Measurements from ENCODE around the gene TNS4.
A peak's percentile ranks its signal among the peaks of the same experiment; 100 is the strongest.

Gene TNS4

GRCh38 chr17:40485851-40486521 is 15.4 kb downstream of the TNS4 start:
- DNase-seq (ENCODE audit: low read depth in 2 of 2), result peak; percentile 99 to 100
- peak overlapping the region in 1 of 2 donors; percentile 32 for H3K4me3 ChIP-seq (replicated peaks in 1 of 2; ENCODE audit: low read depth in 2 of 2, low read length in 2 of 2)
- no peak for TF ChIP-seq CTCF (IDR thresholded peaks at IDR 0.05; ENCODE audit: low read depth, low read length)

GRCh38 chr17:40484973-40485530 is 16.4 kb downstream of the TNS4 start:
- H3K4me3 ChIP-seq (replicated peaks in 1 of 2; ENCODE audit: low read depth in 2 of 2, low read length in 2 of 2), result no peak overlapping the region
- no peak for DNase-seq (ENCODE audit: low read depth in 2 of 2)
- no peak for TF ChIP-seq CTCF (IDR thresholded peaks at IDR 0.05; ENCODE audit: low read depth, low read length)

- no peak for DNase-seq (ENCODE audit: low read depth in 2 of 2)
- no peak for TF ChIP-seq CTCF (IDR thresholded peaks at IDR 0.05; ENCODE audit: low read depth, low read length)
- H3K4me3 ChIP-seq (replicated peaks in 1 of 2; ENCODE audit: low read depth in 2 of 2, low read length in 2 of 2), result no peak overlapping the region
Observed at GRCh38 chr17:40484285-40484972, 17.0 kb downstream of the TNS4 start.

- TF ChIP-seq CTCF (IDR thresholded peaks at IDR 0.05; ENCODE audit: low read depth, low read length), result no peak
Observed at GRCh38 chr17:40483679-40484078, 17.7 kb downstream of the TNS4 start.

GRCh38 chr17:40482722-40483121 is 18.7 kb downstream of the TNS4 start:
- no peak for DNase-seq (ENCODE audit: low read depth in 2 of 2)
- no peak for TF ChIP-seq CTCF (IDR thresholded peaks at IDR 0.05; ENCODE audit: low read depth, low read length)

More at GRCh38 chr17:40483679-40484078, 17.7 kb downstream of the TNS4 start:
- DNase-seq (ENCODE audit: low read depth in 2 of 2), result no peak
- no peak overlapping the region for H3K4me3 ChIP-seq (replicated peaks in 1 of 2; ENCODE audit: low read depth in 2 of 2, low read length in 2 of 2)

GRCh38 chr17:40481106-40481505 is 20.3 kb downstream of the TNS4 start:
- no peak for TF ChIP-seq CTCF (IDR thresholded peaks at IDR 0.05; ENCODE audit: low read depth, low read length)
- DNase-seq (ENCODE audit: low read depth in 2 of 2), result no peak
- no peak overlapping the region for H3K4me3 ChIP-seq (replicated peaks in 1 of 2; ENCODE audit: low read depth in 2 of 2, low read length in 2 of 2)

More at GRCh38 chr17:40482722-40483121, 18.7 kb downstream of the TNS4 start:
- no peak overlapping the region for H3K4me3 ChIP-seq (replicated peaks in 1 of 2; ENCODE audit: low read depth in 2 of 2, low read length in 2 of 2)

All from cardiac fibroblast (primary cell).